ENCODE measurements around the gene ZNF716. TPM values are rescaled to one million over a fixed set of nuclear protein-coding genes. Genes with fewer than 3 reads are reported as not detected.

Gene ZNF716
- total RNA-seq, 1 experiment from 2014 or later = not detected

DNA sequence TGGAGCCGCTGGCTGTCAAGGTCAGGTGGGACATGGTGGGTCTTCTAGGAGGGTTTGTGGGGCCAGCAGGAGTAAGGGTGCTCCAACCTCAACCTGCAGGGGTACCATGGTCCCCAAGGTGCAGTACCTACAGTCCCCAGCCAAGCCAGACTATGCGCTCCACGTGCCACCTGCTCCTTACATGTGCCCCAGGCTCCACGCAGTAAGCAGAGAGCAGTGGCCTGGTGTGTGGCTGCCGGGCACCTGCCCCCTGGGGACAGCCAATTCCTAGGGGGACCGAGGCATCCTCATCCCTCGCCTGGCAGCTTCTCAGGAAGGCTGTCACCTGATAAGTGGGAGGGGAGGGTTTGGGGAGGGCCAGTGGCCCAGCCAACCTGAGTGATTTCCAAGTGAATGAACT is 11.7 kb upstream of the ZNF716 start:
- WGBS (ENCODE audit: extremely low coverage, insufficient read length, low lambda C conversion rate) = no CpG with 5 or more reads among the region's 7 CpGs
- no peak overlapping the region for H3K14ac ChIP-seq (ENCODE audit: insufficient read depth, low read length)

More for the DNA sequence above, 11.7 kb upstream of the ZNF716 start:
- Histone ChIP-seq H3K56ac (ENCODE audit: insufficient read length, low read depth, low read length) (no peak overlapping the region), H3K23me2 (ENCODE audit: insufficient read length, low read depth, low read length, poor library complexity, severe bottlenecking) (no peaks in the 10 kb centered on the region), H3K9me3 (ENCODE audit: control insufficient read depth, low read depth, low read length) (peaks cover 74% of the 10 kb centered on the region), H3K9ac (ENCODE audit: extremely low read depth, insufficient read length, low read length) (no peak overlapping the region), H3K4me2 (ENCODE audit: insufficient read depth, insufficient read length, low read length) (no peak overlapping the region), H2AFZ (ENCODE audit: low read length) (no peak overlapping the region), H4K8ac (replicated peaks; ENCODE audit: insufficient read length, low read depth, low read length) (no peak overlapping the region), H4K5ac (ENCODE audit: insufficient read length, low read depth, low read length) (no peak overlapping the region), H3T11ph (ENCODE audit: low read length) (no peak overlapping the region), H2BK12ac (ENCODE audit: insufficient read length, low read depth, low read length) (no peak overlapping the region), H2BK120ac (ENCODE audit: low read depth, low read length, poor library complexity, severe bottlenecking) (no peak overlapping the region), H2BK15ac (ENCODE audit: low read depth, low read length) (no peak overlapping the region), H3K79me2 (ENCODE audit: insufficient read depth, low read length) (no peaks in the 10 kb centered on the region), H3K4ac (ENCODE audit: low read depth, low read length) (no peak overlapping the region), H3K27ac (ENCODE audit: insufficient read length, low read depth, low read length) (no peak overlapping the region), H3K23ac (ENCODE audit: insufficient read length, low read depth, low read length) (no peak overlapping the region), H3K27me3 (ENCODE audit: insufficient read depth, low read length) (no peaks in the 10 kb centered on the region), H2AK5ac (ENCODE audit: insufficient read length, low read length) (no peak overlapping the region), H3K18ac (ENCODE audit: insufficient read length, low read depth, low read length) (no peak overlapping the region), H2BK20ac (ENCODE audit: low read depth, low read length, poor library complexity, severe bottlenecking) (no peak overlapping the region), H4K91ac (ENCODE audit: insufficient read length, low read depth, low read length) (no peak overlapping the region), H2BK5ac (ENCODE audit: insufficient read length, low read length) (no peak overlapping the region), H3K79me1 (ENCODE audit: insufficient read depth, low read depth, low read length, poor library complexity, severe bottlenecking) (no peaks in the 10 kb centered on the region), H3K4me1 (ENCODE audit: insufficient read depth, low read length) (no peaks in the 10 kb centered on the region), H4K20me1 (ENCODE audit: control insufficient read depth, insufficient read depth, insufficient read length) (no peaks in the 10 kb centered on the region)
- H3K36me3 Mint-ChIP-seq (ENCODE audit: insufficient read depth in 1 of 3, low read depth in 3 of 3) = peaks cover 7 to 16% (median 16%) of the 10 kb centered on the region in 3 experiments; a peak in 6 of 7 replicates
- no peak for TF ChIP-seq CTCF (conservative IDR thresholded peaks at IDR 0.05)
- H3K9me3 Mint-ChIP-seq = peaks cover 74 to 82% of the 10 kb centered on the region in 2 experiments
- H3K4me3 Mint-ChIP-seq = no peak overlapping the region
- H3K27ac Mint-ChIP-seq = no peak overlapping the region
- H3K4me1 Mint-ChIP-seq = no peaks in the 10 kb centered on the region
- no peak for DNase-seq
- H3K27me3 Mint-ChIP-seq (ENCODE audit: low read depth) = peaks cover 5% of the 10 kb centered on the region
